ENCODE measurements around the gene LRPPRC. TPM values are rescaled to one million over a fixed set of nuclear protein-coding genes. Genes with fewer than 3 reads are reported as not detected.

Gene LRPPRC
- total RNA-seq, 1 donor from 2014 or later = 88.0 TPM

- Mint-ChIP-seq H3K27ac (ENCODE audit: unreplicated experiment) (no peak overlapping the region), H3K27me3 (ENCODE audit: unreplicated experiment) (peaks cover 2% of the 10 kb centered on the region), H3K9me3 (ENCODE audit: unreplicated experiment) (no peaks in the 10 kb centered on the region), H3K4me1 (ENCODE audit: low read depth, unreplicated experiment) (no peaks in the 10 kb centered on the region), H3K36me3 (ENCODE audit: unreplicated experiment) (no peaks in the 10 kb centered on the region), H3K4me3 (ENCODE audit: unreplicated experiment) (no peak overlapping the region)
- TF ChIP-seq CTCF (IDR thresholded peaks at IDR 0.05; ENCODE audit: partially characterized antibody, unreplicated experiment) = no peak
- no peak for DNase-seq
Measured at GRCh38 chr2:43848214-43848613, 147.6 kb downstream of the LRPPRC start.

- no peak for TF ChIP-seq CTCF (IDR thresholded peaks at IDR 0.05; ENCODE audit: partially characterized antibody, unreplicated experiment)
- no peaks in the 10 kb centered on the region for H3K36me3 Mint-ChIP-seq (ENCODE audit: unreplicated experiment)
- no peaks in the 10 kb centered on the region for H3K9me3 Mint-ChIP-seq (ENCODE audit: unreplicated experiment)
- no peaks in the 10 kb centered on the region for H3K4me1 Mint-ChIP-seq (ENCODE audit: low read depth, unreplicated experiment)
- DNase-seq = no peak
- no peak overlapping the region for H3K27ac Mint-ChIP-seq (ENCODE audit: unreplicated experiment)
- H3K27me3 Mint-ChIP-seq (ENCODE audit: unreplicated experiment) = peaks cover 2% of the 10 kb centered on the region
- H3K4me3 Mint-ChIP-seq (ENCODE audit: unreplicated experiment) = no peak overlapping the region
Measured at GRCh38 chr2:43846140-43846793, 149.5 kb downstream of the LRPPRC start.

GRCh38 chr2:43845181-43845580, 150.6 kb downstream of the LRPPRC start:
- no peak for TF ChIP-seq CTCF (IDR thresholded peaks at IDR 0.05; ENCODE audit: partially characterized antibody, unreplicated experiment)
- Mint-ChIP-seq H3K4me3 (ENCODE audit: unreplicated experiment) (no peak overlapping the region), H3K27me3 (ENCODE audit: unreplicated experiment) (peaks cover 2% of the 10 kb centered on the region), H3K4me1 (ENCODE audit: low read depth, unreplicated experiment) (no peaks in the 10 kb centered on the region), H3K36me3 (ENCODE audit: unreplicated experiment) (no peaks in the 10 kb centered on the region), H3K27ac (ENCODE audit: unreplicated experiment) (no peak overlapping the region), H3K9me3 (ENCODE audit: unreplicated experiment) (no peaks in the 10 kb centered on the region)
- DNase-seq = no peak

GRCh38 chr2:43842866-43843226, 152.9 kb downstream of the LRPPRC start:
- Mint-ChIP-seq H3K9me3 (ENCODE audit: unreplicated experiment) (no peaks in the 10 kb centered on the region), H3K27me3 (ENCODE audit: unreplicated experiment) (no peaks in the 10 kb centered on the region), H3K27ac (ENCODE audit: unreplicated experiment) (no peak overlapping the region), H3K36me3 (ENCODE audit: unreplicated experiment) (no peaks in the 10 kb centered on the region), H3K4me1 (ENCODE audit: low read depth, unreplicated experiment) (no peaks in the 10 kb centered on the region), H3K4me3 (ENCODE audit: unreplicated experiment) (no peak overlapping the region)
- DNase-seq = no peak
- TF ChIP-seq CTCF (IDR thresholded peaks at IDR 0.05; ENCODE audit: partially characterized antibody, unreplicated experiment) = no peak

GRCh38 chr2:43841949-43842865, 153.6 kb downstream of the LRPPRC start:
- Mint-ChIP-seq H3K4me3 (ENCODE audit: unreplicated experiment) (no peak overlapping the region), H3K36me3 (ENCODE audit: unreplicated experiment) (no peaks in the 10 kb centered on the region), H3K9me3 (ENCODE audit: unreplicated experiment) (no peaks in the 10 kb centered on the region), H3K27me3 (ENCODE audit: unreplicated experiment) (no peaks in the 10 kb centered on the region), H3K4me1 (ENCODE audit: low read depth, unreplicated experiment) (no peaks in the 10 kb centered on the region), H3K27ac (ENCODE audit: unreplicated experiment) (no peak overlapping the region)
- no peak for TF ChIP-seq CTCF (IDR thresholded peaks at IDR 0.05; ENCODE audit: partially characterized antibody, unreplicated experiment)
- no peak for DNase-seq

Measured in glutamatergic neuron (in vitro differentiated cells).